Activated CD4-positive, alpha-beta T cell treated with anti-CD3 and anti-CD28 coated beads for 1 hour (primary cell): ENCODE data around the gene FAM110C.
"Not testable (repeated sequence)": the region's sequence is repeated elsewhere in the genome, so short reads cannot be mapped to it uniquely, and the experiment has no call there.

Experiments
- DNase-seq: peaks from one replicate; pipeline ENCODE4 v3.0.0-alpha.2; 2020

Gene FAM110C, protein sequence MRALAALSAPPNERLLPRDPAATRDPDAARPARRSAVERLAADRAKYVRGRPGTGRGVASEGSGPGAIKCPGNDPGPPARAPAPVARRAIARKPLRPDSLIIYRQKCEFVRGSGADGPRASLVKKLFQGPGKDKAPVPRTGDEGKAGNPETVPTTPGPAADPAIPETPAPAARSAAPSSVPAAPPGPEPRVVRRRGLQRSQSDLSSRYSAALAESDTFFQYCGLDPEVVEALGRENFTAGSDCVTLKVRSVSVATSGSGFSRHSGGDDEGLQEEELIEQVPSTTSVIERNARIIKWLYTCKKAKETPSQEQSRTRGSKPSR

GRCh38 chr2:46471-47345, at the start of gene FAM110C:
TSS of gene FAM110C (minus strand) at chr2:46505. CDS start at chr2:46385, 120 bp downstream.
- peak; percentile 22 for DNase-seq

- no peak for DNase-seq
Measured at GRCh38 chr2:92326-92725, 46.0 kb upstream of the FAM110C start.

- no peak for DNase-seq
Measured at GRCh38 chr2:90645-91312, 44.5 kb upstream of the FAM110C start.

DNA sequence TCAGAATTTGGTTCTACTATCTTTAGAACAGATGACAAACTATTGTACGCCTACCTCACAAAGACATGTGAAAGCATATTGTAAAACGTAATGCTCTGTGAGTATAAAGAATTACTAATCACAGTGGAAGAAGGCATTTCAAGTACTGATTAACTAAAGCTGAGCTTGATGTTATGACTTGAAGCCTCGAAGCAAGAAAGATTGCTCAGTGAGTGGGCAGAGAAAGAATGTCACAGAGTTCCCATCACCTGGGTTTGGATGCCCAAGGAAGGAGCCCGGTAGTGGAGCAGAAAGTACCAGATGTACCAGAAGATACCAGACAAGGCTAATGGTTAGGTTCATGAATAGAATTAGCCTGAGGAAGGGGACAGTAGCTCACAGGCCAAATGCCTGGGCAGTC, 39.5 kb upstream of the FAM110C start:
- no peak for DNase-seq

DNA sequence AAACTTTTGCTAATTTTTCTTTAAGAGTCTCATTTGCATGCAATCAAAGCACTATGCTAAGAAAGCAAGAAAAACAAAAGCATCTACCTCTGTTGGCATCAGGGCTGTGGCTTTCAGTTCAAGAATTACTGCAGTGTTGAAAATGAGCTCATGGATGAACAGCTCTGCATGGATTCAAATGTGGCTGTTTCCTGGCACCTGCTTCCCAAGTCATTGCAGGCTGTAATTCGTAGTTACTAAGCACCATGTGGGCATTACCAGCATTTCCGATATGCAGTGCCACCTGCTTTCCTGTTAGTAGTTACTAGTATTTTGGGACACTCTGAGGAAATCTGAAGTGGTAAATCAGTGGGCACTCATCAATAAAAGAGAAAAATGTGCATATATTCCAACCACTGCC, 37.8 kb upstream of the FAM110C start:
- DNase-seq = no peak

DNA sequence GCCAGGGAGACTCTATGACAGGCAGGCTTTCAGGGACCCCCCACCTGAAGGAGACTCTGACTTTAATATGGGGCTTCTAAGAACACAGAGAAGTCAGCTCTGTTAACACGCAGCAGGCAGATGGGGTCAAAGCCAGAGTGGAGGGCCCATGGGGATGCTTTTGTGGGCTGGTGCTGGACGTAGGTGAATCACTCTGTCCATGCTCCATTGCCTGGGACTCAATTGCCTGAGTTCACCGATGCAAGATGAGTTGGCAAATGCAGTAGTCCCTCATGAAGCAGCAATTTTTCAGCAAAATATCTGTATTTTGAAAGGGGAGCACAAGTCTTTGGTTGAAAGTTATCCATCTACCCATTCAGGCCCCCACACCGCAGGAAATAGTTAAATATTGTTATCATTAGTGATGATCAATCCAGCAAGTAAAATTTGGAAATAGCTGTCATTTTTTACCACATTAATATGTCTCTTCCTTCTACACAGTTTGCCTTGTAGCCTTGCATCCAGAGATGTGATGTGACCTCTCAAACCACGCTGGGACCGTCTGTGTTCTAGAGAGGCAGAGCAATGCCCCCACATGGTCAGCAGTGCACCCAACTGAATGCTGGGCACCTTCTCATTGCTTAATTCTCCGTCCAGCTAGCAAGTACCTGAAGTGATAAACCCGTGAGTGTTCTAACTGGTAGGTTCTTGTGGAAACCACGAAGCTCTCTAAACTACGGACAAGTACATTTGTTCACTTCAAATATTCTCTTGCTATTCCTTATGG, 34.8 kb upstream of the FAM110C start:
- DNase-seq = no peak

DNA sequence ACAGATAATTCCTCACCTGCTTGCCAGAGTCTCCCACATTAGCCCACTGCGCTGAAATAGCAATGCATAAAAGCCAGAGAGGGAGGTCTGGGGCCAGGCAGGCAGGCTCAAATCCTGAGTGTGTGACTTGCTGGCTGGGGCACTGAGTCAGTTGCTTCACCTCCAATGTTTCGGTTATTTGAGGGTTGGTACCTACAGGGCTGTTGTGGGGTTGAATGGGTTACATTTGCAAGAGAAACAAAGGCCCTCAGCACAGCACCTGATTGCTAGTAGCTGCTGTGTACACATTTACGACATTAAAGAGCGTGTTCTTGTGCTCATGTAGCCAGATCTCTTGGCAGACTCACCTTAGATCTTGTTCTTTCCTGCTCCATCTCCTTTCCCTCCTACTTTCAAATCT, 34.1 kb upstream of the FAM110C start:
- DNase-seq = no peak

DNA sequence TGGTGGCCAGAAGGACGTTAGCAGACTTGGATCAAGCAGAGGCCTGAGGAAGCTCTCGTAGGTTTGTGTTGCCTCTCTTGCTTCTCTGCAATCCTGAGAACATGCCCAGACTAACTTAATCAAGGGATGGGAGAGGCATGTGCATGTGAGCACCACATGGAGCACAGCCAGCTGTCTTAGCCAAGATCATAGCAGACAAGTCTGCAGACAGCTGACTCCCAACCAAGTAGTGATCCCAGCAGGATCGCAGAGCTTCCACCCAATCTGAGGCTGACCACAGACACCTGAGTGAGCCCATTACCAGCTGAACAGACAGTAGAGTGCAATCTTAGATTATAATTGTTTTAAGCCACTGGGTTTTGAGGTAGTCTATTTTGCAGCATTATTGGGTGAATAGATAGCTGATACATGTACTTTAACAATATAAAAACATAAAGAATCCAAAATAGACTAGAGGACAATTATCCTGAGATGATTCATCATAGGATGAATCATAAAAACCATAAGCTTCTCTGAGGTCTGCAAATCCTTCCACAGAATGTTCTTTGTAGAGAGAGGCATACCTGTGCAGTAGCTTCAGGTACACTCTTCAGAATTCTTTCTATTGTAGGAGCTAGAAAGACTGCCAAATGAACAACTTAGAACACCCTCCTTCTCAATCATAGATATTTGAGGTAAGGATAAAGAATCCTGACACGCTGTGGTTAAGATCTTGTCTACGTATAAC, 25.2 kb upstream of the FAM110C start:
- no peak for DNase-seq

DNA sequence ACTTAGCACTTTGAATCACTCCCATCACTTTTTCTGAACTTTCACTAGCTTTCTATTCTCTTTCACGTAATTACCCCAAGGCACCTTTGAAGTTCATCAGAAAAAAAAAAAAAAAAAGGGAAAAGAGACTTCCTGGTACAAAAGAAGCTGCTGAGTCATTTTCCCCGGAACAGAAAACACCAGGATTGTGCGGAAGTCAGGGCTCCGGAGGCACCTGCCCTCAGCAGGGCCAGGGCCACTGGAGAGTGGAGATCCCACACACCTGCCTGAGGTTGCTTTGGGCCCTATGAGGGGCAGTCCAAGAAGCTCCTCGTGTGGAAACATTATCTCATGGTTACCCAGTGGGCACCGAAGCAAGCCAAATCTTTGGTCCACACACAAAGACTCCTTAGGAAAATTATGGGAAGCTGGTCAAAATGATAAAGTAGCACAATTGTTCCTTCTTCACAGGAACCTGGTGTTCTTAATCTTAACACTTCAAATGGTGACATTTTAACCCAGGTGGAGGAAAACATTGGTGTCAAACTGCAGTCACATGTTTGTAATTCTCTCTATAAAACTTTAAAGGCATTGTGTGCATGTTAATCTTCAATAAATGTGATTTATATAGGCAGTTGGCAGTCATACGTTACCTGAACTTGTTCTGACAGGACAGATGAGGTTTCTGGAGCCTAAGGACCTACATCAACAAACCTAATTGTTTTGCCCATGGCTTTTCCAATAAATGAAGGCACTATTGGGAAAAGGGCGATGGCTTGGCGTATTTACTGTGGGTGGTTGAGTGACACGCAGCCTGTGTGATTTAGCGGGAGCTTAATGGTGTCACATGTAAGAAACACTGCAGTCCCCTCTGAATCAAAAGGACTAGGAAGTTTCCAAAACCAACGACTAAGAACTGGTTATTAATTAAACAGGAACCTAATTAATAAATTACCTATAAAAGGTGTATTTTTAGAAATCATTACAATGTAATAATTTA, 23.4 kb upstream of the FAM110C start:
- no peak for DNase-seq

DNA sequence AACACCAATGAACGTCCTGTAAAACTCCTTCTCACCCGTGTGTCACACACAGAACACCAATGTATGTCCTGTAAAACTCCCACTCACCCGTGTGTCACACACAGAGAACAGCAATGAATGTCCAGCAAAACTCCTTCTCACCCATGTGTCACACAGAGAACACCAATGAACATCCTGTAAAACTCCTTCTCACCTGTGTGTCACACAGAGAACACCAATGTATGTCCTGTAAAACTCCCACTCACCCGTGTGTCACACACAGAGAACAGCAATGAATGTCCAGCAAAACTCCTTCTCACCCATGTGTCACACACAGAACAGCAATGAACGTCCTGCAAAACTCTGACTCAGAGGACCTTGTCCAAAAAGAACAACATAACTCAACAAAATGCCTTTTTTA, 22.3 kb upstream of the FAM110C start:
- DNase-seq = not testable (repeated sequence)

DNA sequence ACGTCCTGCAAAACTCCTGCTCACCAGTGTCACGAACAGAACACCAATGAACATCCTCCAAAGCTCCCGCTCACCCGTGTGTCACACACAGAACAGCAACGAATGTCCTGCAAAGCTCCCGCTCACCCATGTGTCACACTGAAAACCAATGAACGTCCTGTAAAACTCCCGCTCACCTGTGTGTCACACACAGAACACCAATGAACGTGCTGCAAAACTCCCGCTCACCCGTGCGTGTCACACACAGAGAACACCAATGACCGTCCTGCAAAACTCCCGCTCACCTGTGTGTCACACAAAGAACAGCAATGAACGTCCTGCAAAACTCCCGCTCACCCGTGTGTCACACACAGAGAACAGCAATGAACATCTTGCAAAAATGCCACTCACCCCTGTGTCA, 20.5 kb upstream of the FAM110C start:
- DNase-seq = no peak

DNA sequence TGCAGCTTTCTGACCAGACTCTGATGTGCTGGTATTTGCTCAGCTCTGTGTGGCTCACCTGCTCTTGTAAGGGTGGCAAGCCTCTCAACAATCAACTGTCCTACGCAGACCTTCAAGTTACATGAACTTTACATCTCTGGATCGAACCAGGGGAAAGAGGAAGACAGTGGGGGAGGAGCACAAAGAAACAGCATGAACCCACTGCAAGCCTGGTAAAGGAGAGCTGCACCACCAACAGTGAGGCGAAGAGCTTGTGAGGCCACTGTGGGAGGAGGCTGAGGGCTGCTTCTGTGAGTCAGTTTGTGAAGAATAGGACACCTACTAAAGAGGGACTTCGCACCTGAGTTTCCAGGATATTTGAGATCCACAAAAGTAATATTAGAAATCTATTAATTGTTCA, 18.8 kb upstream of the FAM110C start:
- no peak for DNase-seq

- no peak for DNase-seq
Measured at GRCh38 chr2:55587-56448, 9.5 kb upstream of the FAM110C start.

- DNase-seq = no peak
Measured at GRCh38 chr2:51613-52012, 5.3 kb upstream of the FAM110C start.

GRCh38 chr2:47737-48136, 1.4 kb upstream of the FAM110C start:
- DNase-seq = no peak

DNA sequence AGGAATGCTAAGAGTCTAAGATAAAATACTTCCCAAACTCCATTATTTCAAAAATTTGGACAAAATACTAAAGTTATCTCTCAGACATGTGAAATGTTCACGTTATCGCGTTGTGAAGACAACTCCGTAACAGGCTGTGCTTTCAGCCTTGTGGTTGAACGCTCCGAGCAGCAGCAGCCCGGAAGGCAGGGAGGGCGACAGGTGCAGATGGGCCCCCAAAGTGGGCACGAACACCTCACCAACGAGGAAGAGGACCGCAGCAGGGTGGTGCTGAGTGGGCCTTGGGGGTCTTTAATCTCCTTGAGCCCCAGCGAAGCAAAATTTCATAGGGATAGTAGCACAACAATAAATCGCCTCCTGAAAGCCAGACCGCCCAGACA, 1.0 kb upstream of the FAM110C start:
- DNase-seq = no peak

DNA sequence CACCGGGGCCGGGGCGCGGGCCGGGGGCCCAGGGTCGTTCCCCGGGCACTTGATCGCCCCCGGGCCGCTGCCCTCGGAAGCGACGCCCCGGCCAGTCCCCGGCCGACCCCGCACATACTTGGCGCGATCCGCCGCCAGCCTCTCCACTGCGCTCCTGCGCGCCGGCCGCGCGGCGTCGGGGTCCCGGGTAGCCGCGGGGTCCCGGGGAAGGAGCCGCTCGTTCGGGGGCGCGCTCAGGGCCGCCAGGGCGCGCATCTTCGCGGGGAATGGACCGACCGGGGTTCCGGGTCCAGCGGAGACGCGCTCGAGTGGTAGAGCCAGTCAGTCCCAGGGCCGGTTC, 204 bp downstream of the FAM110C start:
- no peak for DNase-seq

DNA sequence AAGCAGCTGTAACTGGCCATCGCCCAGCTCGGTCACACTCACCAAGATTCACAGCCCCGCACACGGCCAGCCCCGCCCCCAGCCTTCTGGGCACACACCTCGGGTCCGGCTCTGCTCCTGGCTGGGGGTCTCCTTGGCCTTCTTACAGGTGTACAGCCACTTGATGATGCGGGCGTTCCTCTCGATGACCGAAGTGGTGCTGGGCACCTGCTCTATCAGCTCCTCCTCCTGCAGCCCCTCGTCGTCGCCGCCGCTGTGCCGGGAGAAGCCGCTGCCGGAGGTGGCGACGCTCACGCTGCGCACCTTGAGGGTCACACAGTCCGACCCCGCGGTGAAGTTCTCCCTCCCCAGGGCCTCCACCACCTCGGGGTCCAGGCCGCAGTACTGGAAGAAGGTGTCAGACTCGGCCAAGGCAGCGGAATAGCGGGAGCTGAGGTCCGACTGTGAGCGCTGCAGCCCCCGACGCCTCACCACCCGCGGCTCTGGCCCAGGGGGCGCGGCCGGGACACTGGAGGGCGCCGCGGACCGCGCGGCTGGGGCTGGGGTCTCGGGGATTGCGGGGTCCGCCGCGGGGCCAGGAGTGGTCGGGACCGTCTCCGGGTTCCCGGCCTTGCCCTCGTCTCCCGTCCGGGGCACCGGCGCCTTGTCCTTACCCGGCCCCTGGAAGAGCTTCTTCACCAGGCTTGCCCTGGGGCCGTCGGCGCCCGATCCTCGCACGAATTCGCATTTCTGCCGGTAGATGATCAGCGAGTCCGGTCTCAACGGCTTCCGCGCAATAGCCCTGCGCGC, 769 bp downstream of the FAM110C start:
- no peak for DNase-seq

GRCh38 chr2:44748-45341, 1.5 kb downstream of the FAM110C start:
- no peak for DNase-seq
